ENCODE data around the gene MBOAT7. TPM values are rescaled to one million over a fixed set of nuclear protein-coding genes. Genes with fewer than 3 reads are reported as not detected.

Gene MBOAT7
- total RNA-seq, 1 experiment from 2014 or later, result 100 TPM

- no peak overlapping the region for H3T11ph ChIP-seq (ENCODE audit: low read length)
- no peak overlapping the region for H3K23ac ChIP-seq (ENCODE audit: insufficient read length, low read depth, low read length)
- H2AK5ac ChIP-seq (ENCODE audit: insufficient read length, low read length), result no peak overlapping the region
- H2BK20ac ChIP-seq (ENCODE audit: low read depth, low read length, poor library complexity, severe bottlenecking), result no peak overlapping the region
- H3K4me2 ChIP-seq (ENCODE audit: insufficient read depth, insufficient read length, low read length), result no peak overlapping the region
- no CpG with 5 or more reads among the region's 3 CpGs for WGBS (ENCODE audit: extremely low coverage, insufficient read length, low lambda C conversion rate)
- H3K14ac ChIP-seq (ENCODE audit: insufficient read depth, low read length), result no peak overlapping the region
- no peaks in the 10 kb centered on the region for H3K4me1 ChIP-seq (ENCODE audit: insufficient read depth, low read length)
- no peak overlapping the region for H3K27ac ChIP-seq (ENCODE audit: insufficient read length, low read depth, low read length)
- H3K4ac ChIP-seq (ENCODE audit: low read depth, low read length), result no peak overlapping the region
- no peak overlapping the region for H4K8ac ChIP-seq (replicated peaks; ENCODE audit: insufficient read length, low read depth, low read length)
- no peak for DNase-seq
- no peaks in the 10 kb centered on the region; a peak in 2 of 5 replicates for H3K9me3 Mint-ChIP-seq
- no peak overlapping the region for H3K9ac ChIP-seq (ENCODE audit: extremely low read depth, insufficient read length, low read length)
- H4K5ac ChIP-seq (ENCODE audit: insufficient read length, low read depth, low read length), result no peak overlapping the region
- H3K27me3 ChIP-seq (ENCODE audit: insufficient read depth, low read length), result no peaks in the 10 kb centered on the region
- peaks cover 24% of the 10 kb centered on the region; the same call in 1 of the 2 replicates for H3K79me2 ChIP-seq (ENCODE audit: insufficient read depth, low read length)
- no peaks in the 10 kb centered on the region for H4K20me1 ChIP-seq (ENCODE audit: control insufficient read depth, insufficient read depth, insufficient read length)
- H3K79me1 ChIP-seq (ENCODE audit: insufficient read depth, low read depth, low read length, poor library complexity, severe bottlenecking), result peaks cover 13% of the 10 kb centered on the region
- no peak overlapping the region for H2BK120ac ChIP-seq (ENCODE audit: low read depth, low read length, poor library complexity, severe bottlenecking)
- no peaks in the 10 kb centered on the region for H3K9me3 ChIP-seq (ENCODE audit: control insufficient read depth, low read depth, low read length)
- no peak overlapping the region for H3K18ac ChIP-seq (ENCODE audit: insufficient read length, low read depth, low read length)
- H3K27me3 Mint-ChIP-seq (ENCODE audit: low read depth), result 0 out of 2 replicates have a peak, but pooled peaks cover 1% of the 10 kb centered on the region
- H2AFZ ChIP-seq (ENCODE audit: low read length), result no peak overlapping the region
- no peak overlapping the region; a peak in 1 of 7 replicates for H3K27ac Mint-ChIP-seq
- peaks cover 24 to 26% of the 10 kb centered on the region in 2 experiments for H3K4me1 Mint-ChIP-seq
- H3K4me3 Mint-ChIP-seq, result no peak overlapping the region
- no peak overlapping the region for H2BK12ac ChIP-seq (ENCODE audit: insufficient read length, low read depth, low read length)
- H2BK15ac ChIP-seq (ENCODE audit: low read depth, low read length), result no peak overlapping the region
- H3K36me3 Mint-ChIP-seq (ENCODE audit: insufficient read depth in 1 of 3, low read depth in 3 of 3), result peaks cover 57 to 73% (median 63%) of the 10 kb centered on the region in 3 experiments
- H3K56ac ChIP-seq (ENCODE audit: insufficient read length, low read depth, low read length), result no peak overlapping the region
- no peak overlapping the region for H2BK5ac ChIP-seq (ENCODE audit: insufficient read length, low read length)
- peaks cover 4% of the 10 kb centered on the region for H3K23me2 ChIP-seq (ENCODE audit: insufficient read length, low read depth, low read length, poor library complexity, severe bottlenecking)
- no peak for TF ChIP-seq CTCF (conservative IDR thresholded peaks at IDR 0.05)
- H4K91ac ChIP-seq (ENCODE audit: insufficient read length, low read depth, low read length), result no peak overlapping the region
Observed at GRCh38 chr19:54141356-54141755, 48.0 kb downstream of the MBOAT7 start.

Data from H9 (cell line).